Naive thymus-derived CD8-positive, alpha-beta T cell (primary cell): ENCODE measurements around the gene CEP57. TPM values are rescaled to one million over a fixed set of nuclear protein-coding genes. Genes with fewer than 3 reads are reported as not detected.
A peak's percentile ranks its signal among the peaks of the same experiment; 100 is the strongest.
"Not testable (repeated sequence)": the region's sequence is repeated elsewhere in the genome, so short reads cannot be mapped to it uniquely, and the experiment has no call there.

Experiments
- ATAC-seq, 2 donors: fragments of 150-1000 bp; cut with Tn5 transposase in 1 of 2; sonication (Bioruptor Pico), chemical (Tn5 transposase) in 1 of 2; 1 replicate in 1 of 2; 2 replicates in 1 of 2; pipeline ENCODE4 v1.10.0; 2021; ENCODE audit warnings: mild to moderate bottlenecking in 2 of 2, moderate library complexity in 2 of 2
- POLR2A ChIA-PET: fragments of 350-600 bp; sonication (Branson Sonifier 250); formaldehyde crosslinking; loops from one replicate; lab custom pipeline; 2021; ENCODE audit warnings: antibody characterized with exemption; lab: Charles Lee
- DNase-seq, 10 donors: peaks; one replicate each; pipeline versions ENCODE4 v3.0.0 to v3.0.0-alpha.2; 2020 to 2022
- H3K27ac Mint-ChIP-seq, 10 donors: one replicate each; pipeline ENCODE4 v1.8.0; 2020 to 2022; ENCODE audit warnings: mild to moderate bottlenecking in 10 of 10, mixed read lengths in 10 of 10, moderate library complexity in 4 of 10, inconsistent platforms in 1 of 10
- H3K27me3 Mint-ChIP-seq, 5 donors: one replicate each; pipeline ENCODE4 v1.8.0; 2021 to 2022; ENCODE audit warnings: mixed read lengths in 5 of 5
- H3K36me3 Mint-ChIP-seq, 3 donors: one replicate each; pipeline ENCODE4 v1.8.0; 2020 to 2022; ENCODE audit warnings: mixed read lengths in 3 of 3, mild to moderate bottlenecking in 2 of 3, inconsistent platforms in 1 of 3
- H3K4me1 Mint-ChIP-seq, 4 donors: one replicate each; pipeline ENCODE4 v1.8.0; 2021 to 2022; ENCODE audit warnings: mixed read lengths in 4 of 4
- H3K4me3 Mint-ChIP-seq, 10 donors: one replicate each; pipeline ENCODE4 v1.8.0; 2020 to 2022; ENCODE audit warnings: mild to moderate bottlenecking in 10 of 10, mixed read lengths in 10 of 10, moderate library complexity in 6 of 10, inconsistent platforms in 1 of 10
- H3K9me3 Mint-ChIP-seq, 9 donors: one replicate each; pipeline ENCODE4 v1.8.0; 2020 to 2022; ENCODE audit warnings: mixed read lengths in 9 of 9, mild to moderate bottlenecking in 3 of 9, inconsistent platforms in 1 of 9, moderate library complexity in 1 of 9
- polyA plus RNA-seq, 3 donors: library from polyadenylated mRNA; unstranded; fragments of 300-500 nt; fragmentation: Illumina TruSeq; gene quantifications; one replicate each; pipeline ENCODE4 v1.2.3, GENCODE V29; 2021
- total RNA-seq, 8 experiments: library from RNA in 2 of 8; stranded (reverse) in 2 of 8; gene quantifications; one replicate each; pipeline ENCODE4 v1.2.3 and lab custom pipeline; 2021 to 2026

The CEP57 gene
- total and polyA plus RNA-seq, 5 experiments from 2014 or later, result 53.0 to 82.5 (median 64.2) TPM

DNA sequence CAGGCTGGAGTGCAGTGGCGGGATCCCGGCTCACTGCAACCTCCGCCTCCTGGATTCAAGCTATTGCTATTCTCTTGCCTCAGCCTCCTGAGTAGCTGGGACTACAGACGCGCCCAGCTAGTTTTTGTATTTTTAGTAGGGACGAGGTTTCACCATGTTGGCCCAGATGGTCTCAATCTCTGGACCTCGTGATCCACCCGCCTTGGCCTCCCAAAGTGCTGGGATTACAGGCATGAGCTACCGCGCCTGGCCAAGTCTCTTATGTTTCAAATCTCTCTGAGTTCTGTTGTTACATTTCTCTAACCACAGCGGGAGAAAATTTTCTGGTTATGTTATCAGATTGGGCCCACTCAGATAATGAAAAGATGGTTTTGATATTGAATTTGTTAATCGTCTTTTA, 10.1 kb downstream of the CEP57 start:
- POLR2A ChIA-PET, result no interaction called here
- ATAC-seq (no peak), DNase-seq (no peak)
- Mint-ChIP-seq H3K27ac (no peak overlapping the region), H3K4me3 (no peak overlapping the region), H3K4me1 (peaks cover 5 to 23% (median 12%) of the 10 kb centered on the region in 4 donors), H3K36me3 (peaks cover 13 to 55% (median 25%) of the 10 kb centered on the region in 3 donors), H3K27me3 (no peaks in the 10 kb centered on the region), H3K9me3 (no peaks in the 10 kb centered on the region)

GRCh38 chr11:95802806-95803205, 12.5 kb downstream of the CEP57 start:
- Mint-ChIP-seq H3K4me1 (peaks cover 0 to 21% (median 9%) of the 10 kb centered on the region in 4 donors), H3K9me3 (no peaks in the 10 kb centered on the region), H3K36me3 (peaks cover 13 to 56% (median 32%) of the 10 kb centered on the region in 3 donors), H3K4me3 (no peak overlapping the region), H3K27me3 (no peaks in the 10 kb centered on the region), H3K27ac (peak overlapping the region in 1 of 10 donors; percentile 3)
- DNase-seq (no peak), ATAC-seq (no peak)
- POLR2A ChIA-PET, result no interaction called here

DNA sequence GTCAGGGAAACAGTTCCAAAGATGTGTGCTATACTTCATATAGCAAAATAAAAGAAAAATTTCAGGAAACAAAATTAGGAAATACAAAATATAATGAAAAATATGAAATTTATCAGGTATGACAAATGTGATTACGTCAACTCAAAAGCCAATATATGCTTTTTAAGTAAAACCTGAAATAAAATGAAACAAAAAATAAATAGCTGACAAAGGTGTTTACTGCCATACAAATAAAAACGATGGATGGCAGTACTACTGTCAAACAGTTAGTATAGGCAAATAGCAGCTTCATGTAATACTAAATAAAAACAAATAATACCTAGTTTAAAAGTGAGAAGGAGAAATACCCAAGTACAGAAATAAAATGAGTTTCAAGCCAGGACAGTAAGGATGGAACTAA, 13.7 kb downstream of the CEP57 start:
- Mint-ChIP-seq H3K4me3 (no peak overlapping the region), H3K36me3 (peaks cover 13 to 55% (median 32%) of the 10 kb centered on the region in 3 donors), H3K9me3 (no peaks in the 10 kb centered on the region), H3K27ac (no peak overlapping the region), H3K27me3 (no peaks in the 10 kb centered on the region), H3K4me1 (peaks cover 0 to 16% (median 8%) of the 10 kb centered on the region in 4 donors)
- no peak for ATAC-seq
- no peak for DNase-seq
- POLR2A ChIA-PET, result interaction anchor here (0.6 kb wide), 1 partner anchor 118 kb away, joined by 4 read pairs; no protein-coding TSS in a partner anchor

GRCh38 chr11:95805869-95806268, 15.6 kb downstream of the CEP57 start:
- POLR2A ChIA-PET, result no interaction called here
- Mint-ChIP-seq H3K27ac (no peak overlapping the region), H3K4me3 (no peak overlapping the region), H3K27me3 (no peaks in the 10 kb centered on the region), H3K36me3 (peaks cover 6 to 37% (median 20%) of the 10 kb centered on the region in 3 donors), H3K4me1 (peaks cover 0 to 13% (median 7%) of the 10 kb centered on the region in 4 donors), H3K9me3 (peaks cover 0 to 4% (median 0%) of the 10 kb centered on the region in 9 donors)
- no peak for DNase-seq
- no peak for ATAC-seq

DNA sequence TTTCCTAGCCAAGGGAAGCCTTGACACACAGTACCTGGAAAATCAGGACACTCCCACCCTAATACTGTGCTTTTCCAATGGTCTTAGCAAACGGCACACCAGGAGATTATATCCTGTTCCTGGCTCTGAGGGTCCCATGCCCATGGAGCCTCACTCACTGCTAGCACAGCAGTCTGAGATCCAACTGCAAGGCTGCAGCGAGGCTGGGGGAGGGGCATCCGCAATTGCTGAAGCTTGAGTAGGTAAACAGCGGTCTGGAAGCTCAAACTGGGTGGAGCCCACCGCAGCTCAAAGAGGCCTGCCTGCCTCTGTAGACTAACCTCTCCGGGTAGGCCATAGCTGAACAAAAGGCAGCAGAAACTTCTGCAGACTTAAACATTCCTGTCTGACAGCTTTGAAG, 16.2 kb downstream of the CEP57 start:
- H3K36me3 Mint-ChIP-seq, result peaks cover 5 to 31% (median 20%) of the 10 kb centered on the region in 3 donors
- POLR2A ChIA-PET, result interaction anchor here (0.6 kb wide), 1 partner anchor 33 kb away, joined by 3 read pairs; no protein-coding TSS in a partner anchor
- H3K4me1 Mint-ChIP-seq, result peaks cover 0 to 13% (median 7%) of the 10 kb centered on the region in 4 donors
- not testable (repeated sequence) for H3K9me3 Mint-ChIP-seq, H3K4me3 Mint-ChIP-seq, ATAC-seq, DNase-seq, H3K27me3 Mint-ChIP-seq
- H3K27ac Mint-ChIP-seq, result peak overlapping the region in 1 of 10 donors; percentile 8

GRCh38 chr11:95811052-95811451, 20.8 kb downstream of the CEP57 start:
- H3K9me3 Mint-ChIP-seq, H3K4me3 Mint-ChIP-seq, ATAC-seq, H3K27ac Mint-ChIP-seq, H3K4me1 Mint-ChIP-seq, DNase-seq, H3K27me3 Mint-ChIP-seq: not testable (repeated sequence)
- H3K36me3 Mint-ChIP-seq, result peaks cover 0 to 26% (median 9%) of the 10 kb centered on the region in 3 donors
- POLR2A ChIA-PET, result interaction anchor here (0.6 kb wide), 1 partner anchor 400 kb away, joined by 4 read pairs; no protein-coding TSS in a partner anchor

GRCh38 chr11:95816037-95816436, 25.7 kb downstream of the CEP57 start:
- Mint-ChIP-seq H3K27ac (peak overlapping the region in 2 of 10 donors; percentile 7 to 21), H3K4me3 (no peak overlapping the region), H3K9me3 (no peaks in the 10 kb centered on the region), H3K27me3 (no peaks in the 10 kb centered on the region), H3K36me3 (peaks cover 0 to 62% (median 13%) of the 10 kb centered on the region in 3 donors), H3K4me1 (peaks cover 0 to 3% (median 0%) of the 10 kb centered on the region in 4 donors)
- DNase-seq, result no peak
- ATAC-seq, result no peak
- POLR2A ChIA-PET, result no interaction called here

- DNase-seq (no peak), ATAC-seq (no peak)
- Mint-ChIP-seq H3K4me1 (peaks cover 0 to 3% (median 0%) of the 10 kb centered on the region in 4 donors), H3K36me3 (peaks cover 12 to 78% (median 25%) of the 10 kb centered on the region in 3 donors), H3K27me3 (no peaks in the 10 kb centered on the region), H3K27ac (peak overlapping the region in 5 of 10 donors; percentile 10 to 56 (median 35)), H3K9me3 (no peaks in the 10 kb centered on the region), H3K4me3 (no peak overlapping the region)
- POLR2A ChIA-PET, result no interaction called here
Measured at GRCh38 chr11:95821640-95822039, 31.3 kb downstream of the CEP57 start.

- Mint-ChIP-seq H3K27me3 (no peaks in the 10 kb centered on the region), H3K4me3 (no peak overlapping the region), H3K27ac (peak overlapping the region in 3 of 10 donors; percentile 16 to 60 (median 20)), H3K4me1 (no peaks in the 10 kb centered on the region), H3K36me3 (peaks cover 12 to 77% (median 14%) of the 10 kb centered on the region in 3 donors), H3K9me3 (no peaks in the 10 kb centered on the region)
- POLR2A ChIA-PET, result no interaction called here
- no peak for DNase-seq
- ATAC-seq, result no peak
Measured at GRCh38 chr11:95827696-95828095, 37.4 kb downstream of the CEP57 start.

DNA sequence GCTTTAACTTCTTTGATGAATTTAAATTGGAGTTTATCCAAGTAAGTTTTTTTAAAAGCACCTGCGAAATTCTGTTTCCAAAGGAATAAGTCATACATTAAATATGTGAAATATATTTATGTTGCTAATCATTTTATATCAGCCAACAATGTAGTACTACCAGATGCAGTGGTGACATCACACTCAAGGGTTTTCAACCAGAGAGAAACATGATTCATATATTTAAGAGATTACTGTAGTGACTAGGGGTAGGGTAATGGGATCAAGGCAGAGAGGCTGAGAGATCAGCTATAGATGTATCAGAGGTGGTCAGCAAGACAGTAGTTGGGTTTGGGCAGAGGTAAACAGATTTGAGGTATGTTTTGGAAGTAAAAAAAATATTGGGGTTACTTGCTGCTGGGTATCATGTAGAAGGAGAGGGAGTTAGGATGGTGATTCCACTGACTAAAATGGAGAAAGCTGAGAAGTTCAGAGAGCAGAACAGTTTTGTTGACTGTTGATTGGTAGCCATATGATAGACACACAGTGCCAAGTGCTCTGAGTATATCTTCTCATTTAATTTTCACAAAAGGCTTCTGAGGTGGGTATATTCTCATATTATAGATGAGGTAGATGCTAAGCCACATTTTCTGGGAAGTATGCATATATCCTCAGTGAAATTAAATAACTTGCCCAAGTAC, 39.4 kb downstream of the CEP57 start:
- H3K9me3 Mint-ChIP-seq, result no peaks in the 10 kb centered on the region
- peaks cover 6 to 77% (median 14%) of the 10 kb centered on the region in 3 donors for H3K36me3 Mint-ChIP-seq
- POLR2A ChIA-PET, result interaction anchor here (0.5 kb wide), 1 partner anchor 444 kb away, joined by 4 read pairs; no protein-coding TSS in a partner anchor
- no peak for DNase-seq
- H3K27me3 Mint-ChIP-seq, result no peaks in the 10 kb centered on the region
- peak overlapping the region in 8 of 10 donors; percentile 2 to 63 (median 16) for H3K27ac Mint-ChIP-seq
- ATAC-seq, result no peak
- no peak overlapping the region for H3K4me3 Mint-ChIP-seq
- H3K4me1 Mint-ChIP-seq, result no peaks in the 10 kb centered on the region

GRCh38 chr11:95831198-95831883, 41.0 kb downstream of the CEP57 start:
- H3K27ac Mint-ChIP-seq, result peak overlapping the region in 3 of 10 donors; percentile 34 to 77 (median 62)
- ATAC-seq, result no peak
- DNase-seq, result no peak
- no peaks in the 10 kb centered on the region for H3K27me3 Mint-ChIP-seq
- no peak overlapping the region for H3K4me3 Mint-ChIP-seq
- no peaks in the 10 kb centered on the region for H3K9me3 Mint-ChIP-seq
- H3K4me1 Mint-ChIP-seq, result peaks cover 0 to 3% (median 0%) of the 10 kb centered on the region in 4 donors
- peaks cover 0 to 74% (median 15%) of the 10 kb centered on the region in 3 donors for H3K36me3 Mint-ChIP-seq
- POLR2A ChIA-PET, result no interaction called here

- Mint-ChIP-seq H3K9me3 (no peaks in the 10 kb centered on the region), H3K27me3 (no peaks in the 10 kb centered on the region), H3K36me3 (peaks cover 0 to 75% (median 15%) of the 10 kb centered on the region in 3 donors), H3K27ac (peak overlapping the region in 5 of 10 donors; percentile 10 to 67 (median 19)), H3K4me3 (no peak overlapping the region), H3K4me1 (peaks cover 0 to 3% (median 0%) of the 10 kb centered on the region in 4 donors)
- DNase-seq (no peak), ATAC-seq (no peak)
- POLR2A ChIA-PET, result interaction anchor here (0.6 kb wide), 1 partner anchor 592 kb away, joined by 3 read pairs; no protein-coding TSS in a partner anchor
Measured at GRCh38 chr11:95832763-95833162, 42.5 kb downstream of the CEP57 start.
